HG03139 (cell line): ENCODE measurements around the gene NFYA.

ENCODE experiments used
- ATAC-seq: cut with Tn5 transposase; IDR thresholded peaks from one replicate; pipeline ENCODE4 v1.9.1; 2021; ENCODE audit not compliant: unreplicated experiment

NFYA gene

DNA sequence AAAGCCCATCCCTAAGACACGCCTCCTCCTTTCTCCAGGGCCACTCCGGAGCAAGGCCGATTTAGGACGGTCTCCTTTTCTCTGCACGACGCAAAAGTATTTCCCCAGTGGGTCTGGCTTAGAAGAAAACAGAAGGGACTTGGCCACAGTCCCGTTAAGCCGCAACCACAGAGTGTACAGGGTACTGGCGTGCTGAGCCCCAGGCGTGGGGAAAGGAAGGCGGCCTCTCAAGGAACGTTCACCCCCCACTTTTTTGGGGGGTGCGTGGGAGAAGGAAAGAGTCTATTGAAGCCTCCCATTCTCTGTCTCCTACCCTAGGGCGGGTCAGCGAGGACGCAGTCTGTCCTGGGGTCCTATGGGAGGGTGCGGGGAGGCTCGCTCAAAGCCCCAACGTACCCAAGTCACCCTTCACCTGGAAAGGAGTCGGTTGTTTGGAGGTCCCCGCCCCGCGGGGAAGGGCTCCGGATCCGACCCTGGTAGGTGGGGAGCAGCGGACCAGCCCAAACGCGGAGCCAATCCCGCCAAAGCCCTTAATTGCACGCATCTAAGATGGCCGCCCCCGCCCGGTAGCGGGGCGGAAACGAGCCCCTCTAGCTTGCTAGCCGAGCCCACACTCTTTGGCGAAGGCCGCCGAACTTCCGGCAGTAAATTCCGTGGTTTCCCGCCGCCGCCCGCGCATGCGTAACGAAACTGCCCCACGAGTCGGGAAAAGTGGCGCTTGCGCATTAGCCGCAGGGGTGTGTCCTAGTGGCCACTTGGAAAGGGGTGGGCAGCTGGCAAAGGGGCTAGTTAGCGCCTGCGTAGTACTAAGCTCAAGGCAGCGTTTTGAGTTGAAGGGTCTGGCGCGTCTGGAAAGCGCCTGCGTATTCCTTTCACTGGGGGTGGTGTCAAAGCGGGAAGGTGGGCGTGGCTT, 595 bp upstream of the NFYA start, which contains the start of gene OARD1:
TSS of gene OARD1 (minus strand) at position 434 of the 913 bp plus-strand sequence. CDS start 722 bp downstream, outside the sequence.
- ATAC-seq, result peak; percentile 54

DNA sequence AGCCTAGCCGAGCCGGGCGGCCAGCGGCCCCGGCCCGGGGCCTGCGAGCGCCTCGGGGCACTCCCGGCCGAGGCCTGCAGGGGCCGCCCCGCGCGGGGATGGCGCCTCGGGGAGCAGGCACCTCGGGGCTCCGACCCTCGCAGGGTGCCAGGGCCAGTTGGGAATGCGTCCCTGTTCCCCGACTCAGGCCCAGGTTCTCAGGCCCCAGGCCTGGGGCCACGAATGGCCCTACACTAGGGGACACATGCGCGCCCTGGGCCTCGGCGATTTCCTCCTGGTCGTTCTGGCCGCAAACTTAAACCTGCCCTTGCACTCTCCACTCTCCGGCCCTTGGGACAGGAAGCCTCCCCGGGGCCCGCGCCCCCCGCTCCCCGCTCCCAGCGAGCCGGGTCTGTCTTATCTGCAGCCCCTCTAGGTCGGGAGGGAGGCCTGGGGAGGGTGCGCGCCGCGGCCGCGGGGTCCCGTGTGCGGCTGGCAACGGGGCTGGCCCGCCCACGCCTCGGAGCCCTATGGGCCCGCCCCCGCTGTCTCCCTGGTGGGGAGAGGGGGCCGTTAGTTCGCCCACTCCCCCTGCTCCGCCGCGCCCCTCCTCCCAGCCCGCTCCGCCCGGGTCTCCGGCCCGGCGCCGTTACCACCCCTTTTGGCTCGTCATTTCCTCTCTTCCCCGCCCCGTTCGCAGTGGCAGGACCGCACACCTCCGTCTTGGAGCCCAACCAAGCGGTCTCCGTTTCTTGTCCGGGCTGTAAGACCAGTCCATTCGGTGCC, 611 bp downstream of the NFYA start:
- peak; percentile 32 for ATAC-seq

DNA sequence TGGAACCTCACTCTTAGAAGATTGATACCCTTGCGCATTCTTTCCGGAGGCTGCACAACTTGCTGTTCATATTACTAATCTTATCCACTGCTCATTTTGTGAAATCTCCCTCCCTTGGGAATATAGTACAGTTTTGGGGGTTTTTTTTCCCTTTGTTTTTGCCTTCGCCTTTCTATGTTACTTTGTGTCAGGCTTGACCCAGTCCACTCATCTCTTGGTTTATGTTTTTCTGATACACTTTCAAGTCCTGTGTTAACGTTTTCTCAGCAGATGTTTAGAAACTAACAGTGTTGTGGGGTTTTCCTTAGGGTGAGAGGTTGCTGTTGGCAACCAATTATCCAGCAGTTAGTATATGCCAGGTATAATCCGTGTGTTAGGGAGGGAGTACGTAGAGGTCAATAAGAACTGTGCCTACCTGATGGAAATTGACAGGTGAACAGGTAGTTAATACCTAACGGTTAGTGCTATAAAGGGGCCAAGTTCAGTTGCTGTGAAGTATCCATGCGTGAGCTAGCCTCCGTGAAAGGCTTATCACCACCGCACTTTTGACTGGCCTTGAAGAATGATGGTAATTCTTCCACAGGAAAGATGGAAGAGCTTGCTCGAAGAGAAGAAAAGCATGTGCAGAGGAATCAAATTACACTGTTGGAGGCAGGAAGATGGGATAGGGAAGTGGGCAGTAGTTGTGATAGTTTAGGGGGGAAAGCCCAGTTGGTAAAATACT, 1.4 kb downstream of the NFYA start:
- no peak for ATAC-seq

DNA sequence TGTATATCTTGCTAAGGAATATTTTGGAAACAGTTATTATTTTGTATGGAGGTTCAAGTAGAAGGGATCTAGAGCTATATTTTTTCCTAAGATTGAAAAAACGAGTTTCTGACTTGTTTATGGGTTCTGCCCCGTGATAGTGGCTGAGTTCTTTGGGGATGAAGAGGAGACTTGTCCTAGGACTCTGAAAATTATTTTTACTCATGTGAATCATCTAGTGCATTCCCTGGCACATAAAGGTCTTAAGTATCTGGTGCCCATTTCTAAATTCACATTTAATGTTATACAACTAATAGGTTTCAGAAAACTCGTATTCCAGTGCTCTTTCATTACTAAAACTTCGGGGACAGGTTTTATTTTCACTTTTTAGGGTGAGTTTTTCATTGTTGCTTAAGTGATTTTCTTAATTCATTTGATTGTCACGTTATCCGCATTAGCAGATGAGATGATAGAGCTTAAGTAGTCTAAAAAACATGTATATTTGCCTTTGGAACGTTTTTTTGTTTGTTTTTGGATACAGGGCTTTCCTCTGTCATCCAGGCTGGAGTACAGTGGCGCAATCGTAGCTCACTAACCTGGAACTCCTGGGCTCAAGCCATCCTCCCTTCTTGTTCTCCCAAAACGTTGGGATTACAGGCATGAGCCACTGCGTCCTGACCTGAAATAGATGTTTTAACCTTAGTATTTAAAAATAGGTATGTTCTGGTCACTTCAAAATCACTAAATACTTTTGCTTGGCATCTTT, 2.1 kb downstream of the NFYA start:
- no peak for ATAC-seq

DNA sequence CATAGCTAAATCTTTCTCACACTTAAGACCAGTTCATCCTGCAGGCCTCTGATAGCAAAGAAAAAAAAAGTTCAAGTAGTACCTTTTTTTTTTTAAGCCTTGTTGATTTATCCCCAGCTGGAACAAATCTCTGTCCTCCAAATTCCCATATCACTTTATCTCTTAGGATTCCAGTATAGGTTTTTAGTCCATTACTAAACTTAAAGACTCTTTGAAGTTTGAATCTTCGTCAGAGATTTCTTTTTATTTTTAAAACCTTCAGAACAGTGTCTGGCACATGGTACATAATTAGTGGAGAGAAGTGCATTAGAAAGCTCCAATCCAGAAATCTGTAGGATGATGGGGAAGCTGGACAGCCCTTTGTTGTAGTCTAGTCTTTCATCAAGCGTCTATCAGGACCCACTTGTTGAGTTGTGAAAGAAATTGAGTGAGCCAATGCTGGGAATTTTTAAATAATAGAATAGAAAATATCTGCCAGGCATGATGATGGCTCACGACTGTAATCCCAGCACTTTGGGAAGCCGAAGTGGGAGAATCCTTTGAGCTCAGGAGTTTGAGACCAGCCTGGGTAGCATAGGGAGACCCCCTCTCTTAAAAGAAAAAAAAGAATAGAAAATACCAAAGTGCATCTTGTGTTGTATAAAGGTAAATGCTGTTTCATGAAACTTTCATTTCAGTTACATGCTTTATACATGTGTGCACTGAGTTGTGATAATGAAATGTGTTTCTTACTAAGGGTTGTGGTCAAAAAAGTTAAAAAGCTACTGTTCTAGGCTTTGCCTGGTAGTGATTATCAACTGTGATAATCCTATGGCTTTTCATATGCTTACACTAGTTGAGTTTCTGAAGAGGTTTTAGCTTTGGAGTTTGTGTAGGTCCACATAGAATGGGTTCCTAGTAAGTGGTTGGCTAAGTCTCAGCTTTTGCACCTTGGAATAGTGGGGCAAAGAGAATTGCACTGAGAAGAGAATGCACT, 3.2 kb downstream of the NFYA start:
- no peak for ATAC-seq

GRCh38 chr6:41077536-41077935, 4.8 kb downstream of the NFYA start:
- no peak for ATAC-seq

GRCh38 chr6:41078101-41078500, 5.3 kb downstream of the NFYA start:
- no peak for ATAC-seq

GRCh38 chr6:41079080-41079479, 6.3 kb downstream of the NFYA start:
- ATAC-seq, result no peak

DNA sequence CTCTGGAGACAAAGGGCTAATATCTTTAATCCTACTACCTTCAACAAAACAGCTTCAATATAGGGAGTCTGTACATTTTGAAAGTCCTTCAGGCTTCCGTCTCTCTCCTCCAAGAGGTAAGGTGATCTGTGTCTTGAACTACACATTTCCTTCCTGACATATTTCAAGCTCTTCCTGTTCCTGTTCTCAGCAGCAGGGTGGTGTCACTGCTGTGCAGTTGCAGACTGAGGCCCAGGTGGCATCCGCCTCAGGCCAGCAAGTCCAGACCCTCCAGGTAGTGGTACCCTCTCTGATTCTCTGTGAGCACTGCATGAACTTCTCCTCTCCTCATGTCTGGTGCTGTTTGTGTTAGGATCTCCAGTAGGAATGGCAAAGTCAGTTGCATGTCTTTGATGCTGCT, 7.8 kb downstream of the NFYA start:
- no peak for ATAC-seq

GRCh38 chr6:41083072-41083471, 10.3 kb downstream of the NFYA start:
- no peak for ATAC-seq

DNA sequence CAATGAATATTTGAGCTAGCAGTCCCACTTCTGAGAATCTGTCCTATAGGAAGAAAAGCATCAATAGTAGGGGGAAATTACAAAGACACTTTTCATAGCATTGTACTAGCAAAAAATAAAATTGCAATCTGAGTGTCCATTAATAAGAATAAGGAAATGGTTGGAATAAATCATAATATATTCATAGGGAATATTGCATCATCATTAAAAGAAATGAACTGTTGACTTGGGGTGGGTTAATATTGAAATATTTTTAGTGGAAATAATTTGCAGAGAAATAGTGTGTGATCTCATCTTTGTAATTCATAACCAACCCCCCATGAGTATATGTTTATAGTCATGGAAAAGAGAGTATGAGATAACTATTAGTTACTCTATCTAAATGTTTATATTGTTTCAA, 12.4 kb downstream of the NFYA start:
- ATAC-seq, result no peak

- ATAC-seq, result no peak
Measured at GRCh38 chr6:41088451-41088850, 15.7 kb downstream of the NFYA start.

DNA sequence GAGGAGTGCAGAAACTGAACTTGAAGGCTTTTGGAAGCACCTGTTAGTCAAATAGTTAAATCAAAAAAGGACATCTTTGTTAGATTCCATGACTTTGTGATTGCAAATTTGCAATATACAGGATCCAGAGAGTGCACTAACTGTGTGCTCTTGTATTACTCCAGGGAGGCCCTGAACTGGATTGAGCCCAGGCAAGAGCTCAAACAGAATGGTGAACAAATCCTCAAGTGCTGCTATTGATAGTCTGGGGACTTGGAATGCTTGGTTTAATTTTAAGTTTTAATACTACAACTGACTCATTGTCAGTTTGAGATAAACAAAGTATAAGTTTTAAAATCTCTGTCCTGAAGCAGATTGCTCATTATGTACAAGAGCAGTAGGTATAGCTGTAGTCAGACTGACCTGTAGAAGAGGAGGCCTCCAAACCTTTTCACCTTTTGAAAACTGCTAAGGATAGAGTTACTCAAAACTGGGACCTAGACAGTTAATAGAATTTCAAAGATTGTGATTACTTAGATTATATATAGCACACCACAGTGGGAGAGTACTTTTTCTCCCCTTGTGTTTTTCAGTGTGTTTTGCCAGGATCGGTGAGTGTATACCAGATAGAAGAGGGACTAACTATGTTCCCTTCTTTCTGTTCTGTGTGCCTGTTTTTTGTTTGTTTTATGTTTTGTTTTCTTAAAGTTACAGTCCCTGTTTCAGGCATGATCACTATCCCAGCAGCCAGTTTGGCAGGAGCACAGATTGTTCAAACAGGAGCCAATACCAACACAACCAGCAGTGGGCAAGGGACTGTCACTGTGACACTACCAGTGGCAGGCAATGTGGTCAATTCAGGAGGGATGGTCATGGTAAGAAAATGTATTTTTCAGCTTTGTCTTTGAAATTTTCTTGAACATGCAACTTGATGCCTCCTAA, 18.3 kb downstream of the NFYA start:
- no peak for ATAC-seq

- no peak for ATAC-seq
Measured at GRCh38 chr6:41092421-41093140, 19.8 kb downstream of the NFYA start.

- ATAC-seq, result no peak
Measured at GRCh38 chr6:41093729-41094128, 21.0 kb downstream of the NFYA start.

GRCh38 chr6:41097467-41098090, 24.8 kb downstream of the NFYA start:
- no peak for ATAC-seq

DNA sequence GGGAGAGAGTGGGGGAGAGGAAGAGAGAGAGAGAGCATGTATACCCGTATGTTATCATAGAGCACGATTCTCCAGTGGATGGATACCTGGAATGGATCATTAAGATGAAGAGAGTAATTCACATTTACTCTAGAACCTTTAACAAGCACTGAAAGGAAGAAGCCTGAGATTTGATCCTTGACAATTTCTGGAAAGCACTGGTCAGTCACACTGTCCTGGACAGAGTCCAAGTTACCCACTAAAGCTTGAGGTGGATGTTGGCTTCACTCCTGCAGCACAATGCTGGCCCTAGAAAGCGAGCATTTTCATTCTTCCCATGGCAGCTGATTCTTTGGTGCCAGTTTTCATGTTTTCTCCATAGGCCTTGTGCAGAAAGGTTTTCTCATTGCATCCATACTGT, 25.6 kb downstream of the NFYA start:
- ATAC-seq, result no peak
